Measurements from ENCODE around the gene ITGAX.

Gene ITGAX

GRCh38 chr16:31376705-31377104 is 21.7 kb downstream of the ITGAX start:
- DNase-seq (ENCODE audit: low read depth), result no peak
- TF ChIP-seq, protein P1, sequence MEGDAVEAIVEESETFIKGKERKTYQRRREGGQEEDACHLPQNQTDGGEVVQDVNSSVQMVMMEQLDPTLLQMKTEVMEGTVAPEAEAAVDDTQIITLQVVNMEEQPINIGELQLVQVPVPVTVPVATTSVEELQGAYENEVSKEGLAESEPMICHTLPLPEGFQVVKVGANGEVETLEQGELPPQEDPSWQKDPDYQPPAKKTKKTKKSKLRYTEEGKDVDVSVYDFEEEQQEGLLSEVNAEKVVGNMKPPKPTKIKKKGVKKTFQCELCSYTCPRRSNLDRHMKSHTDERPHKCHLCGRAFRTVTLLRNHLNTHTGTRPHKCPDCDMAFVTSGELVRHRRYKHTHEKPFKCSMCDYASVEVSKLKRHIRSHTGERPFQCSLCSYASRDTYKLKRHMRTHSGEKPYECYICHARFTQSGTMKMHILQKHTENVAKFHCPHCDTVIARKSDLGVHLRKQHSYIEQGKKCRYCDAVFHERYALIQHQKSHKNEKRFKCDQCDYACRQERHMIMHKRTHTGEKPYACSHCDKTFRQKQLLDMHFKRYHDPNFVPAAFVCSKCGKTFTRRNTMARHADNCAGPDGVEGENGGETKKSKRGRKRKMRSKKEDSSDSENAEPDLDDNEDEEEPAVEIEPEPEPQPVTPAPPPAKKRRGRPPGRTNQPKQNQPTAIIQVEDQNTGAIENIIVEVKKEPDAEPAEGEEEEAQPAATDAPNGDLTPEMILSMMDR (conservative IDR thresholded peaks at IDR 0.05; ENCODE audit: control insufficient read depth, insufficient read depth, low read depth, low read length), result no peak
- no peak overlapping the region for H3K4me3 ChIP-seq (ENCODE audit: control insufficient read depth, low read depth, low read length)

DNA sequence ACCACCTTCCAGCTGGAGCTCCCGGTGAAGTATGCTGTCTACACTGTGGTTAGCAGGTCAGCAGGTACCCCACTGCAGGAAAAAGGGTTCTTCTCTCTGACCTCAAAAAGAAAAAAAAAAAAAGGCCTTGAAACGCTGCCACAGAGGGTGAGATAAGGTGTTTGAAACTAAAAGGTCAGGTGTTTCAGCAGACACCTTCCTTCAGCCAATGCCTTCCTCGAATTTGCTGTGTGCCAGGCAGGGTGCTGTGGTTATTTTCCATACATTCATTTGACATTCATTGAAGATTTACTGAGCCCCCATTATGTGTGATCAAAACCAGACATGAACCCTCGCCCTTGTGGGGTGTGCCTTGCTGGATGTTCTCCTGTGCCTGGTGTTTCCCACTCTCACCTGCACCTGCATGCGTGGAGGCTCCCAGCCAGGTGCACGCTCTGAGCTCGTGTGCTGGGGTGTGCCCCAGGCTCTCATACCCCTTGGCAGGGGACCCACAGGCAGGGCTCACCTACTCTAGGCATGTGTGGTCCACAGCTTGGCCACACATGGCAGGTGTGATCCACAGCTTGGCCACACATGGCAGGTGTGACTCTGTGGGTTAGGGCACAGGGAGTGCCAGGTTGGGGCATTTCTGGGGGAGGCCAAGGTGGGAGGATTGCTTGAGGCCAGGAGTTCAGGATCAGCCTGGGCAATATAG is 22.4 kb downstream of the ITGAX start:
- no peak overlapping the region for H3K4me3 ChIP-seq (ENCODE audit: control insufficient read depth, low read depth, low read length)
- no peak for DNase-seq (ENCODE audit: low read depth)
- TF ChIP-seq, protein P1 (conservative IDR thresholded peaks at IDR 0.05; ENCODE audit: control insufficient read depth, insufficient read depth, low read depth, low read length), result no peak

- DNase-seq (ENCODE audit: low read depth), result no peak
- TF ChIP-seq, protein P1 (conservative IDR thresholded peaks at IDR 0.05; ENCODE audit: control insufficient read depth, insufficient read depth, low read depth, low read length), result no peak
- no peak overlapping the region for H3K4me3 ChIP-seq (ENCODE audit: control insufficient read depth, low read depth, low read length)
Measured at GRCh38 chr16:31380201-31380600, 25.2 kb downstream of the ITGAX start.

DNA sequence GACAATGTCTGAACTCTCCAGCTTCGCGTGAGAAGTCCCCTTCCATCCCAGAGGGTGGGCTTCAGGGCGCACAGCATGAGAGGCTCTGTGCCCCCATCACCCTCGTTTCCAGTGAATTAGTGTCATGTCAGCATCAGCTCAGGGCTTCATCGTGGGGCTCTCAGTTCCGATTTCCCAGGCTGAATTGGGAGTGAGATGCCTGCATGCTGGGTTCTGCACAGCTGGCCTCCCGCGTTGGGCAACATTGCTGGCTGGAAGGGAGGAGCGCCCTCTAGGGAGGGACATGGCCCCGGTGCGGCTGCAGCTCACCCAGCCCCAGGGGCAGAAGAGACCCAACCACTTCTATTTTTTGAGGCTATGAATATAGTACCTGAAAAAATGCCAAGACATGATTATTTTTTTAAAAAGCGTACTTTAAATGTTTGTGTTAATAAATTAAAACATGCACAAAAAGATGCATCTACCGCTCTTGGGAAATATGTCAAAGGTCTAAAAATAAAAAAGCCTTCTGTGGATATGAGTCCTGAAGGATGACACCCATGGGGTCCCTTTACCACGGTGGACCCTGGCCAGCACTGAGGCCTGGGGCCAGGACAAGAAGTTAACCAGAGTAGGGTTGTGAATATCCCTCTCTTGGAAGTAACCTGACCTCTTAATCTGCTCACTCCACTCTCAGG is 27.6 kb downstream of the ITGAX start:
- TF ChIP-seq, protein P1 (conservative IDR thresholded peaks at IDR 0.05; ENCODE audit: control insufficient read depth, insufficient read depth, low read depth, low read length), result peak; percentile 69
- DNase-seq (ENCODE audit: low read depth), result peak; percentile 45
- no peak overlapping the region for H3K4me3 ChIP-seq (ENCODE audit: control insufficient read depth, low read depth, low read length)

DNA sequence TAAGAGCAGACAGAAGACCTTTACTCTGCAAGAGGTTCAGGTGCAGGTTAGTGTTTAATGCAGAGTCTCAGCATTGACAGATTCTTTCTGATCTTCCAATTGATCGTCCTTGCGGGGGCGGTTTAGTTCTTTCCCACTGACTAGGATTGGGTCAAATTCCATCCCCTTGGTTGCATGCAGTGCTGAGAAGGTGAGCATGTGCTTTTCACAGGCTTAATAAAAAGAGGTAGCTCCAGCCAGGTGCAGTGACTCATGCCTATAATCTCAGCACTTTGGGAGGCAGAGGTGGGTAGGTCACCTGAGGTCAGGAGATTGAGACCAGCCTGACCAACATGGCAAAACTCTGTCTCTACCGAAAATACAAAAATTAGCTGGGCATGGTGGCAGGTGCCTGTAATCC is 30.7 kb downstream of the ITGAX start:
- no peak overlapping the region for H3K4me3 ChIP-seq (ENCODE audit: control insufficient read depth, low read depth, low read length)
- no peak for DNase-seq (ENCODE audit: low read depth)
- TF ChIP-seq, protein P1 (conservative IDR thresholded peaks at IDR 0.05; ENCODE audit: control insufficient read depth, insufficient read depth, low read depth, low read length), result no peak

DNA sequence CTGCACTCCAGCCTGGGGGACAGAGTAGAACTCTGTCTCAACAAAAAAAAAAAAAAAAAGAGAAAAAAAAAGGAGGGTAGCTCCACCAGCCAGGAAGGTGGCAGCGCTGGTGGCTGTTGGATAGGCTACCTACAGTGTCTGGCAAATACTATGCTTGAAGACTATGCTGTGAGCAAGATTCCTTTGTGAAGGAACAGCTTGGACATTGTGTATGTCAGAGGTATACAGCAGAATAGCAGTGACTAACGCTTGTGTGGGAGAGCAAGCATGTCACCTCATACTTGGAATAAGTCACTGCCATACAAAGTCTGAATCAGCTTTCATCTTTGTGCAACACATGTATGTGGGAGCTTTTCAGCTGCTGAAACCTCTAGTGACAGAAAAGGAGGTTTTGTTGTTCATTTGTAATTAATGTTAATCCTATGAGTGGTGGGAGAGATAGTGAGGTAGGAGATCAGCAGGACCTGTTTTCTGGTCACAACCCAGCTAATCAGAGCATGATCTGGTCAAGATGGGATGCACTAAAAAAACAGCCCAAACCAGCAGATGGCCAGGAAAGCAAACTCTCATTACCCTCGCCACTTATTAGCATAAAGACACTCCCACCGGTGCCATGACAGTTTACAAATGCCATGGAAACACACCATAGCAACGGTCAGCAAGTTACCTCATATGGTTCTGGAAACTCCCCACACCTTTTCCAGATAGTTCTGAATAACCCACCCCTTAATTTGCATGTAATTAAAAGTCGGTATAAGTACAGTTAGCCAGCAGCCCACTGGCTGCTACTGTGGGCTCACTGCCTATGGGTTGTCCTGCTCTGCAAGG is 31.4 kb downstream of the ITGAX start:
- no peak overlapping the region for H3K4me3 ChIP-seq (ENCODE audit: control insufficient read depth, low read depth, low read length)
- TF ChIP-seq, protein P1 (conservative IDR thresholded peaks at IDR 0.05; ENCODE audit: control insufficient read depth, insufficient read depth, low read depth, low read length), result no peak
- peak; percentile 82 for DNase-seq (ENCODE audit: low read depth)
